Transverse colon (tissue), 4 donors: ENCODE data around the gene SRPK3. TPM values are rescaled to one million over a fixed set of nuclear protein-coding genes. Genes with fewer than 3 reads are reported as not detected.

Experiments
- DNase-seq: peaks from one replicate; pipeline ENCODE4 v3.0.0-alpha.2; 2019
- H3K27ac ChIP-seq, 4 donors: fragments of 200-600 bp; sonication (generic); 2 replicates each; pipeline ENCODE4 v1.5.1; 2016 to 2018; ENCODE audit warnings: inconsistent platforms in 4 of 4
- H3K27me3 ChIP-seq: fragments of 200-600 bp; sonication (generic); 2 replicates; pipeline ENCODE4 v1.5.1; 2017; ENCODE audit warnings: inconsistent platforms
- H3K36me3 ChIP-seq, 4 donors: fragments of 200-600 bp; sonication (generic); 2 replicates each; pipeline ENCODE4 v1.5.1; 2017 to 2019; ENCODE audit warnings: inconsistent platforms in 4 of 4
- H3K4me1 ChIP-seq, 4 donors: fragments of 200-600 bp; sonication (generic); 2 replicates each; pipeline ENCODE4 v1.5.1; 2017 to 2020; ENCODE audit warnings: inconsistent platforms in 4 of 4
- H3K4me3 ChIP-seq, 4 donors: fragments of 200-600 bp; sonication (generic); 1 replicate in 1 of 4; 2 replicates in 3 of 4; pipeline versions ENCODE4 v1.5.1 to v1.6.1; 2017 to 2019; ENCODE audit warnings: inconsistent platforms in 4 of 4
- H3K9me3 ChIP-seq, 2 donors: fragments of 200-600 bp; sonication (generic); 2 replicates each; pipeline ENCODE4 v1.5.1; 2017 to 2019; ENCODE audit warnings: inconsistent platforms in 2 of 2
- CTCF ChIP-seq, 5 experiments: fragments of 200-600 bp in 3 of 5; fragments of 450-650 bp in 2 of 5; sonication (generic) in 3 of 5; IDR thresholded peaks; 1 replicate in 2 of 5; 2 replicates in 3 of 5; pipeline ENCODE4 v1.5.1; 2016 to 2017; ENCODE audit warnings: antibody characterized with exemption in 5 of 5, inconsistent platforms in 3 of 5, mild to moderate bottlenecking in 2 of 5, moderate library complexity in 1 of 5
- EP300 ChIP-seq: sonication (generic); formaldehyde crosslinking; IDR thresholded peaks from one replicate; pipeline ENCODE4 v1.6.1; 2017; ENCODE audit warnings: antibody characterized with exemption, low read depth
- POLR2A ChIP-seq: fragments of 450-650 bp; IDR thresholded peaks from one replicate; pipeline ENCODE4 v1.6.1; 2016; ENCODE audit warnings: antibody characterized with exemption, mild to moderate bottlenecking, moderate library complexity
- POLR2AphosphoS5 ChIP-seq, 3 donors: sonication (generic); formaldehyde crosslinking; IDR thresholded peaks; one replicate each; pipeline ENCODE4 v1.6.1; 2016; ENCODE audit warnings: antibody characterized with exemption in 3 of 3
- WGBS, 2 donors: methylation state at CpG; one replicate each; pipeline ENCODE4 v1.1.5; 2018; ENCODE audit warnings: low coverage in 1 of 2; 5-methylcytosine and 5-hydroxymethylcytosine counted together
- in situ Hi-C, 4 donors: fragments of 200-750 bp; cut with MboI; loops; one replicate each; pipeline versions ENCODE4 v1.15.0 to v1.15.1; 2017; ENCODE audit warnings: low sequenced_read_pairs in 3 of 4, low pct_ligation_motif_present in 1 of 4, low pct_unique_long_range_greater_than_20kb in 1 of 4
- intact Hi-C: fragments of 100-400 bp; cut with DNase I; formaldehyde crosslinking; loops from one replicate; pipeline ENCODE4 v1.15.1; 2023; ENCODE audit warnings: low total_unique reads
- total RNA-seq, 4 donors: library from RNA; depleted of rRNA; stranded (reverse); fragments of >200 nt; gene quantifications; one replicate each; pipeline ENCODE4 v1.1.0, GENCODE V29; 2016

Gene SRPK3
- total RNA-seq, 4 donors from 2014 or later, result 0.64 to 3.8 (median 1.3) TPM

DNA sequence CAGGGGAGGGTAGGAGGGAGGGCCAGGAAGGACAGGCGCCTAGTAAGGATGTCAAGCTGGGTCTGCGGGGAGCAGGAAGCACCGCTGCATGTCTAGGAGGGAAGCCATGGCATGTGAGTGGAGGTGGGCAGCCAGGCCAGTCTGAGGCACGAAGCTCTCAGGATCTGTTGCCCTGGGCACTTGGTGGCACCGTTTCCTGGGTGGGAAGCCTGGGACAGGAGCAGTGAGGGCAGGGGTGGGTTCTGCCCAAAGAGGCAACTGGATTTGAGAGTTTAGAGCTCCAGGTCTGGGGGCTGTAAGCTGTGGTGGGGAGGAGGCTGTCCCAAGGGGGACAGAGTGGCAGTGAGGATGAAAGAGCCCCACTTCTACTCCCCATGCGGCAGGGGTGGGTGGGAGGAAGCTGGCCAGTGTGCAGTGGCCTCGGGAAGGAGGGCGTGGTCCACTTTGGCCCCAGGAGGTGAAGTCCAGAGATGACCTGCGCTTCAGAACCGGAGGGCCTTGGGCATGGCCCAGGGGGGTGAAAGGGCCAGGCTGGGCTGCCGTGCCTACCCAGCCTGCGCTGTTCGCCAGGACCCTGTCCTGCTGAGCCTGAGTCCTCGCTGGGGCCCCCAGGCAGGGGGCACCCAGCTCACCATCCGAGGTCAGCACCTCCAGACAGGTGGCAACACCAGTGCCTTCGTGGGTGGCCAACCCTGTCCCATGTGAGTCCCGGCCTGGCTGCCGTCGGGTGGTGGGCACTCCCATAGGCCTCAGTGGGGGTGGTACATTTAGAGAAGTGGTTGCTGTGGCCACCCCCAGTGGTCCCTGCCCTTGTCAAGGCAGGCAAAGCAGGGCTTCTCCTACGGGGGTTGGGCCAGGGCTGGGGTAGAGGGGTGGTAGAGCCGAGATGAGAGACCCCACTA, 8.3 kb upstream of the SRPK3 start:
- 84% methylated on average over 18 of the region's 21 CpGs; no CpG with 5 or more reads in 1 of the 2 donors for WGBS, 2 donors
- TF ChIP-seq EP300 (no peak), CTCF (IDR thresholded peaks at IDR 0.05) (no peak), POLR2A (no peak), POLR2AphosphoS5 (IDR thresholded peaks at IDR 0.05) (no peak)
- H3K27ac ChIP-seq, result no peak overlapping the region
- DNase-seq, result no peak
- H3K36me3 ChIP-seq, result no peaks in the 10 kb centered on the region
- H3K27me3 ChIP-seq, result no peaks in the 10 kb centered on the region
- intact Hi-C loops (no loop called here), in situ Hi-C loops (loop anchor here in 1 of 4 donors (25.0 kb wide), 1 partner anchor 190 kb away; the partner anchor contains the start of genes HCFC1 and TMEM187)
- H3K4me1 ChIP-seq, result no peaks in the 10 kb centered on the region
- H3K9me3 ChIP-seq, result no peaks in the 10 kb centered on the region
- H3K4me3 ChIP-seq, result no peak overlapping the region

GRCh38 chrX:153773218-153773611, 7.6 kb upstream of the SRPK3 start:
- Histone ChIP-seq H3K36me3 (no peaks in the 10 kb centered on the region), H3K4me3 (no peak overlapping the region), H3K27ac (no peak overlapping the region), H3K9me3 (no peaks in the 10 kb centered on the region), H3K4me1 (no peaks in the 10 kb centered on the region), H3K27me3 (no peaks in the 10 kb centered on the region)
- in situ Hi-C loops, result loop anchor here in 1 of 4 donors (25.0 kb wide), 1 partner anchor 189 kb away; the partner anchor contains the start of genes HCFC1 and TMEM187
- 92% methylated on average over 22 of the region's 23 CpGs; no CpG with 5 or more reads in 1 of the 2 donors for WGBS, 2 donors
- intact Hi-C loops, result no loop called here
- TF ChIP-seq POLR2A, result no peak
- no peak for TF ChIP-seq CTCF (IDR thresholded peaks at IDR 0.05)
- TF ChIP-seq EP300, result no peak
- TF ChIP-seq POLR2AphosphoS5 (IDR thresholded peaks at IDR 0.05), result no peak
- DNase-seq, result no peak

GRCh38 chrX:153773741-153774575, 6.9 kb upstream of the SRPK3 start:
- DNase-seq, result no peak
- in situ Hi-C loops, result loop anchor here in 1 of 4 donors (25.0 kb wide), 1 partner anchor 188 kb away; the partner anchor contains the start of genes HCFC1 and TMEM187

More at GRCh38 chrX:153773741-153774575, 6.9 kb upstream of the SRPK3 start:
- Histone ChIP-seq H3K4me1 (no peaks in the 10 kb centered on the region), H3K27me3 (no peaks in the 10 kb centered on the region), H3K36me3 (no peaks in the 10 kb centered on the region), H3K9me3 (no peaks in the 10 kb centered on the region), H3K27ac (no peak overlapping the region), H3K4me3 (no peak overlapping the region)
- no peak for TF ChIP-seq POLR2A
- no peak for TF ChIP-seq POLR2AphosphoS5 (IDR thresholded peaks at IDR 0.05)
- no peak for TF ChIP-seq CTCF (IDR thresholded peaks at IDR 0.05)
- no peak for TF ChIP-seq EP300
- WGBS, 2 donors, result 94% methylated on average over 42 of the region's 48 CpGs; no CpG with 5 or more reads in 1 of the 2 donors
- intact Hi-C loops, result no loop called here
